Inferior parietal cortex (tissue), 1 donor: ENCODE data around the gene RBM6.
"Not testable (repeated sequence)": the region's sequence is repeated elsewhere in the genome, so short reads cannot be mapped to it uniquely, and the experiment has no call there.

ENCODE experiments used
- DNase-seq: peaks from one replicate; pipeline ENCODE4 v3.0.0-alpha.2; 2016; ENCODE audit errors: extremely low spot score

Gene RBM6, protein sequence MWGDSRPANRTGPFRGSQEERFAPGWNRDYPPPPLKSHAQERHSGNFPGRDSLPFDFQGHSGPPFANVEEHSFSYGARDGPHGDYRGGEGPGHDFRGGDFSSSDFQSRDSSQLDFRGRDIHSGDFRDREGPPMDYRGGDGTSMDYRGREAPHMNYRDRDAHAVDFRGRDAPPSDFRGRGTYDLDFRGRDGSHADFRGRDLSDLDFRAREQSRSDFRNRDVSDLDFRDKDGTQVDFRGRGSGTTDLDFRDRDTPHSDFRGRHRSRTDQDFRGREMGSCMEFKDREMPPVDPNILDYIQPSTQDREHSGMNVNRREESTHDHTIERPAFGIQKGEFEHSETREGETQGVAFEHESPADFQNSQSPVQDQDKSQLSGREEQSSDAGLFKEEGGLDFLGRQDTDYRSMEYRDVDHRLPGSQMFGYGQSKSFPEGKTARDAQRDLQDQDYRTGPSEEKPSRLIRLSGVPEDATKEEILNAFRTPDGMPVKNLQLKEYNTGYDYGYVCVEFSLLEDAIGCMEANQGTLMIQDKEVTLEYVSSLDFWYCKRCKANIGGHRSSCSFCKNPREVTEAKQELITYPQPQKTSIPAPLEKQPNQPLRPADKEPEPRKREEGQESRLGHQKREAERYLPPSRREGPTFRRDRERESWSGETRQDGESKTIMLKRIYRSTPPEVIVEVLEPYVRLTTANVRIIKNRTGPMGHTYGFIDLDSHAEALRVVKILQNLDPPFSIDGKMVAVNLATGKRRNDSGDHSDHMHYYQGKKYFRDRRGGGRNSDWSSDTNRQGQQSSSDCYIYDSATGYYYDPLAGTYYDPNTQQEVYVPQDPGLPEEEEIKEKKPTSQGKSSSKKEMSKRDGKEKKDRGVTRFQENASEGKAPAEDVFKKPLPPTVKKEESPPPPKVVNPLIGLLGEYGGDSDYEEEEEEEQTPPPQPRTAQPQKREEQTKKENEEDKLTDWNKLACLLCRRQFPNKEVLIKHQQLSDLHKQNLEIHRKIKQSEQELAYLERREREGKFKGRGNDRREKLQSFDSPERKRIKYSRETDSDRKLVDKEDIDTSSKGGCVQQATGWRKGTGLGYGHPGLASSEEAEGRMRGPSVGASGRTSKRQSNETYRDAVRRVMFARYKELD

DNA sequence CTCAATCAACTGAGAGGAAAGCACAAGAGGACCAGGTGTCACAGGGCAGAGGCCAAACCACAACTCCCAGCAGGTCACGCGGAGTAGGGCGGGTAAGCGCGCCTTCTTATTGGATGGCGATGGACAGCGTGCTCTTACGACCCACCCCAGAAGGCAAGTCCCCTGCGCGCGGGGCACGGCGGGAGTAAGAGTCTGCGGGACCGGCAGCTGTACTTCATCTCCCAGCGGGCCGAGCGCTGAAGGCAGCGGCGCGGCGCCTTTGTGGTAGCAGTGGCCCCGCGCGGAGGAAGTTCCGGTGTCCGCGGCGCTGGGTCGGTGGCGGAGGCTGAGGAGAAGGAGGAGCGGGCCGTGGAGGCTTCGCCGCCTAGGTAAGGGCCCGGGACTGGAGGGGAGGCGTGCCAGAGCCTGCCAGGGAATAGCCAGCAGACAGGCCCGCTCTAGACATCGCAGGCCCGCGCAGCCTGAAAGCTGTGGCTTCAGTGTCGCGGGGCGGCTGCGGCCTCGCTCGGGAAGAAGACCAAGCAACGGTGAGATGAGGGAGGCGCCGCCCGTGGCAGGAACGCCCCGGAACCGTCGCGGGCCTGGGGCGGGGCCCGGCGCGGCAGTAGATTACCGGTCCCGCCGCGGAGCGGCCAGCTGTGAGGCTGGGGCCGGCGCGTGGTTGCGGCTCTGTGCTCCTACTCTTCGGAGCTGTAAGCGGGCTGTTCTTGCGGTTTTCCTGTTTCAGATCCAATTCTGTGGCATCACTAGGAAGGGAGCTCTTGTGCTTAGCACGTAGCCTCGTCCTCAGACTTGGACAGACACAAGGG is at the start of gene RBM6:
Gene RBM6, plus strand, starts transcription at position 293 of the 809 bp plus-strand sequence. CDS start 22,492 bp downstream, outside the sequence.
- peak; percentile 98 for DNase-seq

DNA sequence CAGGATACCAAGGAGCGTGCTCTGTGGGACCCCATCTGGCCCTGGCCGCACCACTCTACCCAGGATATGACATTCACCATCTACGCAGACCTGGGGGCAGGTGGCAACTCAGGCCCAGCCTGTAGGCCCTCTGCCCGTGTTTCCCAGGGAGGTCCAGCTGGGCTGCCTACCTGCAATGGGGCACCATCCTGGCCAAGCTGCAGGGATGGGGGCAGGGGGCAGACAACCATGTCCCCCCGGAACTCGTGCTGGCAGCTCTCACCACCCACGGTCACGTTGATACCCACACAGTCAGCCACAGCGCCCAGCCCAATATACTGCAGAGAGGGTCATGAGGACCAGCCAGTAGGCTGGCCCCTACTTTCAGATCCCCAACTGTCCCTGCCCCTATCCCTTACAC is 44.2 kb upstream of the RBM6 start:
- no peak for DNase-seq

DNA sequence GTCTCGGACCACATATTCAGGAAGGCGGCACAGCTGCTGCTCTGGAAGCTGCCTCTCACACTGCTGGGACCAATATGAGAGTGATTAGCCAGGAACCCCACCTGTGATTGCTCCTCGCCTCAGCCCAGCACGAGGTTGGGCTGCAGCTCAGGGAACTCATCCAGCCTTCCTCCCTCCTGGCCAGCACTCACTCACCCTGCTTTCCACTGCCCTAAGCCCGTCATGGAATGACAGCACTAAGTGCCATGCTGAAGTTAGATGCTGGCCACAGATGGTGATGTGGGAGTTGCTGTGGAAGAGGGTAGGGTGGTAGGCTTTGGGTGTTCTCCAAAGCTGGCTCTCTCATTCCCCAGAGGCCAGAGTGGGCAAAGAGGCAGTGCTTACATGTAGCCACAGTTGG is 43.6 kb upstream of the RBM6 start:
- DNase-seq: no peak

DNA sequence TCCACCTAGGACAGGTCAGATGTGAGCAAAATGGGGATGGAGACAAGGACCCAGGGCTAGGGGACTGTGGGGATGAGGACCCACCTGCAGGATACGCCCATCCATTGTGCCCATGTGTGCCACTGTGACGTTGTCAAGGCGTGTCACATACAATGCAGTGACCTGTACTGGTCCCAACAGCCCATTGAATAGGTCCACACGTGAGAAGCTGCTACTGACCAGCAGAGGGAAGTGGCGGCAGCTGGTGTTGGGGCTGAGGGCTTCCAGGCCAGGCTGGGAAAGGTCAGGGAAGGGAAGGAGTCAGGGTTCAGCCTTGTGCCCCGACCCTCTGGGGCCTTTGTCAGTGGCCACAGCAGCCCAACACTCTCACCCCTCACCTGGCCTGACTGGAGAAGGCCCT is 41.0 kb upstream of the RBM6 start:
- no peak for DNase-seq

DNA sequence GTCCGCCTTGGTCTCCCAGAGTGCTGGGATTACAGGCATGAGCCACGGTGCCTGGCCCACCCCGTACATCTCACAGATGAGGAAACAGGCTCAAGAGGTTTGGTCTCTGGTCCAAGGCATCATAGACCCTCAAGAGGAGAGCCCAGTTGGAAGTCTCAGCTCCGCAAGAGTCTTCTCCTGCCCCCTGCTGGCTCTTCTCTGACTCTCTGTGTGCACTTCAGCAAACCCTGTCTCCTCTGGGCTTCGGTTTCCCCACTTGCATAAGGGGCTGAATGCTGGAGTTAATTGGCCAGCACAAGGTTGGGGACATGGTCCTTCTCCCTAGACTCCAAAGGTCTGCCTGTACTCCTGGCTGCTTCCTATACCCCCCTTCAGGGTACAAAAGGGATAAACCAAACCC is 40.1 kb upstream of the RBM6 start:
- DNase-seq: no peak

DNA sequence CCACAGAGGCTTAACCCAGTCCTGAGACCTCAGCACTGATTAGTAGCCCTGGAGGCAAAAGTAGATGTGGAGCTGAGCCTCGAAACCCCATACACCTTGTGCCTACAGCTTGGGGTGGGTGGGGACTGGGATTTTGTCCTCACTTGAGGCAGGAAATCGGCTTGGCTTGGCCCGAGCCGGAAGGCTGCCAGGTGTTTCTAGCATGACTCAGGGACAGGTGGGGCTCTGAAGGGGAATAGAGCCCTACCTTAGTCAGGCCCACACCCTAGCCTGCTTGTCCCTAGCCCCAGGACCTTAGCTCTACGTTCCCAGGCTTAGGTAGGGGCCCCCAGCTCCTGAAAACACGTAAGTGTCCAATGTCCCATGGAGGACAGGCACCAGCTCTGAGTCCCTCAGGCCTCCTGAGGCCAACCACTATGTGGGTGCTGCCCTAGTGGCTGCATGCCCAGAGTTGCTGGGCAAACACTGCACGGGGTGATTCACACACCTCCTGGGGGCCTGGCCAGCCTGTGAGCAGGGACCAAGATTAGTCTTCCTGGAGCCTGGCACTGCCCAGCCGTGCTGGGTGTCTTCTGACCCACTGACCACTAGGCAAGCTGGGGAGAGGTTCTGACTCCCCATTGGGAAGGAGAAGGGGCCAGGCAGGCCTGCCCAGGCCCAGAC is 39.3 kb upstream of the RBM6 start:
- no peak for DNase-seq

DNA sequence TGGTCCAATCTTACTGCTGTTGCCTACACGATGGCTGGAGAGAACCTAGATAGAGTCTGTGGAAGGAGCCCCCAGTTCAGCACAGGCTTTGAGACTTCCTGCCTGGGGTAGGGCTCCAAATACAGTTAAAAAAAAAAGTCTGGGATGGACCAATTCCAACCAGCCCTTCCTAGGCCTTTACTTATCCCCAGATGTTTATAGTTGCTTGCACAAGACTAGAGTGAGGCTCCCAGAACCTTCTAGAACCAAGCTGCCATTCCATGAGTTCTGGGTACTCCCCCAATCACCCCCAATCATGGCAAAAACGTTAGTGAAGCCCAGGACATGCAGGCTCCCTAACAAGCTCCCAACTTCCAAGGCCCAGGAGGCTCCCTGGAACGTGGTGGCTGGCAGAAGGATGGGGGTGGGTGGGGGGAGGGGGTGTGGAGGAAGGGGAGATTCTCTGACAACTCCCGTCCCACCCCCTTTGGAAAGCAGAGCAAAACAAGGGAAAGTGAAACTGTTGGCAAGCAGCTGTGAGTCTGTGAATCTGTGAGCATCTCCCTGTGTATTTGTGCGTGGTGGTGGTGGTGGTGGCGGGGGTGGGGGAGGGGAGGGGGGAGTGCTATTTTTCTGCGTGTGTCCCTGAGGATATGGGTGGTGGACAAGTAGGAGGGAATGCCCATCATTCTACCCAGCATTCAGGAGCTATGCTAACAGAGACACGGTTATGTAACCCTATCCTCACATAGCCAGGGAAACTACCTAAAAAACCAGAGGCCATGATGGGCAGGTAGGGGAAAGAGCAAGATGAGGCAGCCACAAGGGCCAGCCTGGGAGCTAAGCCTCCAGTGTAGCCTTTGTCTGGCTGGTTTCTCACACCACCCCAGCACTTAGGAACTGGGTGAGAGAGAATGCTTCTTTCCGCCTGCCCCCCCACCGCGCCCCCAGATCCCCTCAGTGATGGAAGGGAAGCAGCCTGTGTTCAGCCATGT is 38.3 kb upstream of the RBM6 start:
- DNase-seq: no peak

DNA sequence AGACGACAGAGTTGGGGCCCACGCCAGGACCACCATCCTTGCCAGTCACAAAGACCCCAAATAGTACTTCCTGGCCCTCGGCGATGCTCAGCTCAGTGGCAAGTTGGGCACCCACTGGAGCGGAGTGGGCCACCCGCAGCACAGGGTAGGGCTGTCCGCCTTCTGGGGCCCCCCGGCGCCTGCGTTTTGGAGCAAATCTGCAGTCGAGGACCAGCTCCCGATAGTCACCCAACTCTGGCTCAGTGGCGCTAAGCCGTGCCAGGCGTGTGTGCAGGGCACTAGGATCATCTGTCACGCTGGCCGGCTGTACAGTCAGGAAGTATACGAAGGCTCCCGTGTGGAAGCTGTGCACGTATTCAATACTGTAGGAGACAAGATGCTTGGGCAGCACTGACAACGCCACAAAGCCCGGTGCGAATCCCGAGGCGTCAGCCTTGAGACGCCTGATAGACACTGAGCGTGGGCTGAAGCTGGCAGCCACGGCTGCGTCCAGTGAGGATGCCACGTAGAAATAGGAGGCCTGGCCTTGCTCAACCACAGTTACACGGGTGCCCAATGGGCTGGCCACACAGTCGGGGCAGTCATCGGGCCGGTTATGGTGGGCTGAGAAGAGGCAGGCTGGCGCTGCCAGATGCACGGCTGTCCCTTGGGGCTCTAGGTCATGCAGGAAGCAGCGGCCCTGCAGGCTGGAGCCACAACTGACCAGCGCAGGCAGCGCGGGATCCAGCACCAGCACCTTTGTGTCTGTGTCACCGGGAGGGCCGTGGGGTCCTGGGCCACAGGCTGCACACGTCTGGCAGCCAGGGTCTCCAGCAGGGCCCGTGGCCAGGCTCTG is 37.2 kb upstream of the RBM6 start:
- DNase-seq: no peak

DNA sequence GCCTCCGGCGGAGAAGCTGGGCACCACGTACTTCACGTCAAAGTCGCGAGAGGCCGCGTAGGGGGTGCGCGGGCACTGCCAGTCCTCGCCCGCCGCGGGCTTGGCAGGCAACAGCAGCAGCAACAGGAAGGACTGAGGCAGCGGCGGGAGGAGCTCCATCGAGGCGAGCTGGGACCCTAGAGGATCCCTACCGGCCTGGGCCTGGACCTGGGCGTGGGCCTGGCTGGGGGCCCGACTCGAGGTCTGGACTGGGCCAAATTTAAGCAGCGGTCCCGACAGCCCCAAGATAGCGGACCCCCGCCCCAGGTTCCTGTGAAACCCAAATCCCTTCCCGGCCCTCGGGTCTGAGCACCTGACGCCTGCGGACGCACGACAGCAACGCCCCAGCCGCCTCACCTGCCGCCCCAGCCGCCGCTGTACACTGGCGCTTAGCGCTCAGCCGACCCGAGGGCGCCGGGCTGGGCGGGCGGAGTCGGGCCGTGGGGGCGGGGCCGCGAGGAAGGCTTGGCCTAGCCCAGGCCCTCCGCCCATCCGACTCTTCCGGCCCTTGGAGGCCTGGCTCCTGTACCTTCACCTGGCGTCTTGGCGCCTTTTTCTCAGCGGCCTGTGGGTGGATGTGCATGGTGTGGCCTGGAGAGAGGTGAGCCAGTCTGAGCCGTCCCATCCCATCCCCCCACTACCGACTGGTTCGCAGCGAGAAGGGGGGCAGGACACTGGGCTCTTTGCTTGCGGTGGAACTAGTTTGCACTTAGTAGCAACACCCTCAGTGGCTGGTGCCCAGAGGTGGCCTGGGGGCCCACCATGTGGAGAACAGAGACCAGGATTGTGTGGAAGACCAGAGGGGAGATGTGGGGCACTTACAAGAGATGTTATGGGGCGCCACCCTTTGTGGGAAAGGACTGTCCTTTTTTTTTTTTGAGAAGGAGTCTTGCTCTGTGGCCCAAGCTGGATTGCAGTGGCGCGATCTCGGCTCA is 36.2 kb upstream of the RBM6 start, which contains the start of gene MST1R:
Gene MST1R, minus strand, starts transcription at position 423 of the 974 bp plus-strand sequence. Its CDS starts 264 bp downstream, at position 159.
- DNase-seq: no peak

DNA sequence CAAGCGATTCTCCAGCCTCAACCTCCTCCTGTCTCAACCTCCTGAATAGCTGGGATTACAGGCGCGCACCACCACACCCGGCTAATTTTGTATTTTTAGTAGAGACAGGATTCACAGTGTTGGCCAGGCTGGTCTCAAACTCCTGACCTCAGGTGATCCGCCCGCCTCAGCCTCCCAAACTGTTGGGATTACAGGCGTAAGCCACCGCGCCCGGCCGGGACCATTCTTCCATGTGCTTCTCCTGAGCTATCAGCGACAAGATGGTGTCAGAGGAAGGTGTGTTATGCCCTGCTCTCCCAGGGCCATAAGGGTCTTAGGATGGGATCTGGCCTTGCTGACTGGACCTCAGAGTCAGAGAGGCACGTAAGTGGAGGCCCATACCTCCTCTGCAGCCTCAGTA is 35.5 kb upstream of the RBM6 start:
- DNase-seq: not testable (repeated sequence)

DNA sequence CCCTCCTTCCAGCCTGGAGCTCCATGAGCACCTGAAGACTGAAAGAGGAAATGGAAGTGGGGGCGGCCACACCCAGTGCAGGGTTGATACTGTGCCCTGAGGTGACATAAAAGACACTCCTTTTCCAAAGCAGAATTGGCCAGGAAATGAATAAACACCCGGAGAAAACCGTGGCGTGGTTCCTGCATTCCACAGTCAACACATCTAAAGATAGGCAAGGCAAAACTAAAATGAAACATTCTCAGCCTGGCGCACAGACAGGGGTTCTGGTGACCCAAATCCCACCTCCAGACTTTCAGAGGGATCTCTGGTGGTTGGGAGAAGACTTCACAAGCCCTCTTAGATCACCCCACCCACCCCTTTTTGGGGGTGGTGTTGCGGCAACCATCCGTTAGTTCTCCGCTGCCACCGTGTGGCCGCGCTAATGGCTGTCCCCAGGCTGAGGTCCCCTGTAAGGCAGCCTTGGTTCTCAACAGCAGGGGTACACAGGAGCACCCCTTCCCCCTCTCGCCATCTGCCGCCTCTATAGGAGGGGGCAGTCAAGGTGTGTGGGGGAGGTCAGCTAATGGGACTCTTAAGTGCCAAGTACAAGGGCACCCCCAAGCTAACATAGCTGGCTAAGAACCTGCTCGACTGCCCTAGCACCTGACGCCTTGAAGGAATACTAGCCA is 33.7 kb upstream of the RBM6 start:
- peak; percentile 57 for DNase-seq

DNA sequence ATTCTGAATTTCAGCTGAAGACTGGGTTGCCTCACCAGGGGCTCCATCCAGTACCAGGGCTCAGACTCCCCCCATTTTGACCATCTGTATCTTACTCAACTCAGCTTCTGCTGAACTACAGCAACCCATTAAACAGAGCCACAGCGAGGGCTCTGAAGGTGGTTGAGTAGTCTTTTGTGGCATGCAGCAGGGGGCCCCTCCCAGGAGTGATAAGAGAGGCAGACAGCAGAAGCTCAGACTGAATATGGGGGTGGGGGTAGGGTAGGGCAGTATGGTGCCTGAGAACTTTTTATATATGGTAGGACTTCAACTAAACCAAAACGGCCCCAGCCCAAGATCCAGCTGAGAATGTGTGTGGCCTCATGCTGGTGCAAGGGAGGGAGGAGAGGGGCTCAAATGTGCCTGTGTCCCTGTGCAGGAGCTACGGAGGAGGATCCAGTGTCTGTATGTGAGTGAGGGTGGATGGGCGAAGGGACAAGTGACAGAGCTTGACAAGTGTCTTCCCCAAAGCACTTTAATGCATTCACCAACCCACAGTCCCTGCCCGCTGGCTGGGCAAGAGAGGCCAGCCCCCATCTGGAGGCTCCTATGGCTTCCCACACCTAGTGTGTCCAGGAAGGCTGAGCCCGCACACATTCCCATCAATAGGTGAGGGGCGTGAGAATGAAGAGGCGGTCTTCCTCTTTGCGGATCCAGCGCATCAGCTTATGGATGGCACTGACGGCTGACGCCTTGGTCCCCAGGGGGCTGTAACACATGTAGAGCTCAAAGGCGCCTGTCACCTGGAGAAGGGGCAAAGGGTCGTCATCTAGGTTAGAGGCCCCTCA is 31.4 kb upstream of the RBM6 start:
- DNase-seq: no peak

DNA sequence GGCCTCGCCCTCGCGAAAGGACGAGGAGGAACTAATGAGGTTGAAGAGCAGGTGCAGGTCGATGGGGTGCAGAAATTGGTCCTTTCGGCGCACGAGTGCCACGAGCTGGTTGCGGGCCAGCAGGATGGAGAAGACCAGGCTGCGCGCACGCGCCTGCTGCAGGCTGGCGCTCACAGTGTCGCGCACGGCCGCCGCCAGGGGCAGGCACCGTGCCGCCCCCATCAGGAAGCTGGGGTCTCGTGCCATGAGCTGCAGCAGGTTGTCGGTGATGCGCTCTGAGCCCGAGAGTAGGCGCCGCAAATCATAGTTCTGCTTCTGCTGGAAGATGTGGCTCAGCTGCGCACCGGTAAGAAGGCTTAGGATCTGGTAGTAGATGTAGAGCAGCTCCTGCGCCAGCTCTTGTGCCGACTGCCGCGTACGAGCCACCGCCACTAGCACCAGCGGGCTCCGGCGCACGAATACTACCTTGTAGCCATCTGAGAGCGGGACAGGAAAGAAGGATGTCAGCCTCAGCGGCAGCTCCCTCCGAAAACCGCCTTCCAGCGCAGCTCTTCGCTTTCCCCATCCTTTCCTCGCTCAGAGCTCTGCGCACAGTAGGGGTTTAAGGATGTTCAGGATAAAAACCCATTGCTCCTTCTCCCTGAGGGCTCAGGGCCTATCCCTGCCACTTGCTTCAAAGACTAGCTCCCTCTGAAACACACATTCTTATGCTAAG is 29.4 kb upstream of the RBM6 start:
- no peak for DNase-seq

DNA sequence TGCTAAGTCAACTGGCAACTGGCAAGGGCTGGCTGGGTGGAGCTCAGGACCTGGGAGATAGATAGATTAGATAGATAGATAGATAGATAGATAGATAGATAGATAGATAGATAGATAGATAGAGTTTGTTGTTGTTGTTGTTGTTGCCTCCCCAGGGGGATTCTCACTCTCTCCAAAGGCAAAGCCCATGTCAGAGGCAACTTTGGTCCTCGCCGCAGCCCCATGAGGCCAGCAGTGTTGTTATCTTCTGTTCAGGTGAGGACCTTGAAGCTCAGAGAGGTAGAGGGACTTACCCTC is 28.9 kb upstream of the RBM6 start:
- DNase-seq: no peak

DNA sequence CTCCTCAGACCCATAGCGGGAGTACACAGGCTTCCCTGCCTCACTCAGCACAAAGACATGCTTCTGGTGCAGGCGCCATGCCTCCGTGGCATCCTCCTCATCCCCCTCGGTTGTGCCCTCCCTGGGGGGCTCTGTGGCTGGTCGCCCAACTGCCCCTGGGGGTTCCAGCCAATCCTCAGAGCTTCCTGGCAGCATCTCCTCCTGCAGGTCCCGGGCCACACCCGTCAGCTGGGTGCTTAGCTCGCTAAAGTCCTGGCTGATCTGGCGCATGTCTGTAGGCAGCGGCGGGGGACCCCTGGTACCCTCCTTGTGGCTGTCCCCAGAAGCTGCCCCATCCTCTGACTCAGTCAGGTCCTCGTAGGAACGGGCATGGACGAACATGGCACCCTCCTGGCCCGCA is 28.3 kb upstream of the RBM6 start:
- DNase-seq: no peak

DNA sequence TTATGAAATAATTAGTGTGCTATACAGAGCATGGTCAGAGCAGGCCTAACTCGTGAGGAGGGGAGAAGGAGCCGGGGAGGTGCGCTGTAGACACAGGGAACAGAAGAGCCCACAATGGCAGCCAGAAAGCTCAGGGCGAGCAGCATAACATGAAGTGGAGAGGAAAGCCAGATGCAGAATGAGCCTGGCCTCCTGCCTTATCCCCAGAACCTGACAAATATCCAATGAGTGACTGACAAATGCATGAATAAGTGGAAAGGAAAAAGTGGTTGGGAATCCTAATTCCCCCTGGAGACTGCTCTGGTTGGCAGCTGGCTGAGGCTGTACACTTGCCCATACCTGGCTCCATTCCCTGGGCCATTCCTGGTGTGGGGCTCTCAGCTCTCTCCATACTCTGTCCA is 27.1 kb upstream of the RBM6 start:
- no peak for DNase-seq
